GM10248 (cell line): ENCODE results near the gene HYAL1.

Experiments used
- CTCF ChIA-PET: fragments of 300-600 bp; sonication (Branson Sonifier 250); formaldehyde crosslinking; extraction: SDS; loops from one replicate; lab custom pipeline; 2021; ENCODE audit warnings: antibody characterized with exemption; lab: Yijun Ruan, JAX
- POLR2A ChIA-PET: fragments of 350-650 bp; sonication (Branson Sonifier 250); formaldehyde crosslinking; extraction: SDS; loops from one replicate; lab custom pipeline; 2020; ENCODE audit warnings: antibody characterized with exemption; lab: Yijun Ruan, JAX
- DNase-seq: peaks from one replicate; pipeline ENCODE4 v3.0.0; 2012; ENCODE audit errors: extremely low spot score
- TF ChIP-seq, protein P1 (sequence below): IDR thresholded peaks from 2 replicates; pipeline ENCODE4 v1.5.1; 2012; ENCODE audit warnings: mild to moderate bottlenecking, low read depth; ENCODE audit errors: extremely low read depth, missing control alignments, control extremely low read depth

The HYAL1 gene

GRCh38 chr3:50256978-50257890 is 46.1 kb downstream of the HYAL1 start:
- CTCF ChIA-PET, result interaction anchor here (1.0 to 9.4 kb wide), 6 partner anchors 9 to 63 kb away, joined by 3 to 152 read pairs (median 38); no protein-coding TSS in a partner anchor
- no peak for DNase-seq
- POLR2A ChIA-PET, result no interaction called here
- TF ChIP-seq, protein P1, sequence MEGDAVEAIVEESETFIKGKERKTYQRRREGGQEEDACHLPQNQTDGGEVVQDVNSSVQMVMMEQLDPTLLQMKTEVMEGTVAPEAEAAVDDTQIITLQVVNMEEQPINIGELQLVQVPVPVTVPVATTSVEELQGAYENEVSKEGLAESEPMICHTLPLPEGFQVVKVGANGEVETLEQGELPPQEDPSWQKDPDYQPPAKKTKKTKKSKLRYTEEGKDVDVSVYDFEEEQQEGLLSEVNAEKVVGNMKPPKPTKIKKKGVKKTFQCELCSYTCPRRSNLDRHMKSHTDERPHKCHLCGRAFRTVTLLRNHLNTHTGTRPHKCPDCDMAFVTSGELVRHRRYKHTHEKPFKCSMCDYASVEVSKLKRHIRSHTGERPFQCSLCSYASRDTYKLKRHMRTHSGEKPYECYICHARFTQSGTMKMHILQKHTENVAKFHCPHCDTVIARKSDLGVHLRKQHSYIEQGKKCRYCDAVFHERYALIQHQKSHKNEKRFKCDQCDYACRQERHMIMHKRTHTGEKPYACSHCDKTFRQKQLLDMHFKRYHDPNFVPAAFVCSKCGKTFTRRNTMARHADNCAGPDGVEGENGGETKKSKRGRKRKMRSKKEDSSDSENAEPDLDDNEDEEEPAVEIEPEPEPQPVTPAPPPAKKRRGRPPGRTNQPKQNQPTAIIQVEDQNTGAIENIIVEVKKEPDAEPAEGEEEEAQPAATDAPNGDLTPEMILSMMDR, result no peak

- CTCF ChIA-PET, result interaction anchor here (1.2 to 9.4 kb wide), 5 partner anchors 7 to 61 kb away, joined by 4 to 152 read pairs (median 70); no protein-coding TSS in a partner anchor
Observed at GRCh38 chr3:50255251-50255615, 48.1 kb downstream of the HYAL1 start.

DNA sequence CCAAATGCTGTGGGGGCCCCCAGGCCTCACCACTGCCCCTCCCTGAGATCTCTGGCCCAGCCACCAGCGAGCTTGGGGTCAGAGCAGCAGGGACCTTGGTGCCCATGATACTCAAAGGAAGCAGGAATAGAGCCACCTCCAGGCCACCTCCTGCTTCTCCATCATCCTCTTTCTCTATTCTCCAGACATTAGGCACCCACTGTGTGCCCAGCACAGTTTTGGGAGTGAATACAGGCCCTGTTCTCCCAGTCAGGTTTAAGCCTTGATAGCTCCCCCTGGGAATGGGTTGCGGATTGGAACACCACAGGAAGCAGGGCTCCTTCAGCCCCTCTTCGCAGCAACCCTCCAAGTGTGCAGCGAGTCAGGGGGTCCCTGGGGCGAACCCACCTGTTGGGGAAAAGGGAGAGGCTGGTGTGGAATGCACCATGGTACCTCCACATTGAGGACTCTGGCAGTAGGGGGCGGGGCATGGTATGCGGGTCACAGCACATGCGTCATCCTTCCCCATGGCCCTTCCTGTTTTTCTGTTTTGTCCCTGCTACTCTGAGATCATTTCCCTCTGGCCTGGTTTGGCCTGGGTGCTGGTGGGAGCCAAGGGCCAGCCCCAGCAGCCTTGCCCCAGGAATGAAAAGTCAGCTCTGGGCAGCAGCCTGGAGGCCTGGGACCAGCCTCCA is 48.7 kb downstream of the HYAL1 start:
- TF ChIP-seq, protein P1, result no peak
- no peak for DNase-seq
- POLR2A ChIA-PET, result interaction anchor here (1.8 kb wide), 1 partner anchor 19 kb away, joined by 5 read pairs; the partner anchor contains the start of gene GNAI2
- CTCF ChIA-PET, result interaction anchor here (1.2 to 9.4 kb wide), 6 partner anchors 6 to 61 kb away, joined by 4 to 152 read pairs (median 37); no protein-coding TSS in a partner anchor

More at GRCh38 chr3:50255251-50255615, 48.1 kb downstream of the HYAL1 start:
- TF ChIP-seq, protein P1, result no peak
- POLR2A ChIA-PET, result no interaction called here
- DNase-seq, result no peak

- DNase-seq, result no peak
- TF ChIP-seq, protein P1, result no peak
- CTCF ChIA-PET, result interaction anchor here (1.5 to 12.7 kb wide), 3 partner anchors 7 to 20 kb away, joined by 5 to 276 read pairs (median 152); partner anchors contain the start of gene GNAI2
- POLR2A ChIA-PET, result interaction anchor here (1.0 kb wide), 1 partner anchor 9 kb away, joined by 3 read pairs; no protein-coding TSS in a partner anchor
Observed at GRCh38 chr3:50251220-50251619, 52.2 kb downstream of the HYAL1 start.

GRCh38 chr3:50250514-50250913 is 52.9 kb downstream of the HYAL1 start:
- TF ChIP-seq, protein P1, result no peak
- ChIA-PET POLR2A (interaction anchor here (1.0 kb wide), 1 partner anchor 9 kb away, joined by 3 read pairs; no protein-coding TSS in a partner anchor), CTCF (interaction anchor here (0.6 to 12.7 kb wide), 6 partner anchors 8 to 78 kb away, joined by 3 to 276 read pairs (median 4); partner anchors contain the start of genes GNAI2 and TUSC2)
- DNase-seq, result no peak
